Astrocyte (in vitro differentiated cells and primary cell): ENCODE measurements around the gene CHRM2.

Experiments used
- CTCF ChIP-seq: IDR thresholded peaks from 2 replicates; pipeline ENCODE4 v1.5.1; 2011; ENCODE audit warnings: low read depth, mild to moderate bottlenecking, inconsistent platforms, low read length, moderate library complexity; ENCODE audit not compliant: insufficient read depth
- EZH2 ChIP-seq: IDR thresholded peaks from 2 replicates; pipeline ENCODE4 v1.6.1; 2012; ENCODE audit warnings: mild to moderate bottlenecking, low read length, inconsistent platforms; ENCODE audit not compliant: insufficient read depth

DNA sequence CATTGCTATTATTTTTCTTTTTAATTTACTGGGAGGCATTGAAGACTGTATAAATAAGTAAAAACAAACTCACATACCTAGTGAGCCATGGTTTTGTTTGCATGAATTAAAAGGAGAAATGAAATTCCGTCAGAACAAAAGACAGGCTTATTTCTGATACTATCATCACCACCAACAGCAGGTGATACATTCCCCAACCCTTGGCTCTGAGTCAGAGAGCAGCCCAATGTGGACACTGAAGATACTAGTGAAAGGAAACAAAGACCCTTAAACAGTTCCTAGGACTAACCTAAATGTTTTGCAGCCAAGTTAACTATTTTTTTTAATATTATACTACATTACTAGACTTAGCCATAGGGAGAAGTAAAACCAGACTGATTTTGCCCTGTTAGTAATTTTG is 31.6 kb downstream of the CHRM2 start:
- TF ChIP-seq CTCF (no peak), EZH2 (no peak)
